Trophoblast cell (in vitro differentiated cells and primary cell): Measurements from ENCODE around the gene CDC42BPB.

Experiments used
- DNase-seq, 2 donors: peaks; one replicate each; pipeline ENCODE4 v3.0.0-alpha.2; 2016
- H2AFZ ChIP-seq: 2 replicates; pipeline ENCODE4 v1.6.1; 2013; ENCODE audit warnings: low read length, moderate library complexity, mild to moderate bottlenecking; ENCODE audit not compliant: insufficient read depth, poor library complexity
- H2AK5ac ChIP-seq: 2 replicates; pipeline ENCODE4 v1.6.1; 2013; ENCODE audit warnings: mild to moderate bottlenecking, low read length
- H2BK120ac ChIP-seq: 2 replicates; pipeline ENCODE4 v1.6.1; 2013; ENCODE audit warnings: low read length, mild to moderate bottlenecking, moderate library complexity; ENCODE audit not compliant: insufficient read depth, poor library complexity
- H2BK12ac ChIP-seq: 2 replicates; pipeline ENCODE4 v1.6.1; 2013; ENCODE audit warnings: mild to moderate bottlenecking, low read length, moderate library complexity
- H2BK5ac ChIP-seq: 2 replicates; pipeline ENCODE4 v1.6.1; 2013; ENCODE audit warnings: low read length, low read depth, moderate library complexity, mild to moderate bottlenecking; ENCODE audit not compliant: poor library complexity
- H3K14ac ChIP-seq: 2 replicates; pipeline ENCODE4 v1.6.1; 2013; ENCODE audit warnings: mild to moderate bottlenecking, low read length
- H3K18ac ChIP-seq: 2 replicates; pipeline ENCODE4 v1.6.1; 2013; ENCODE audit warnings: mild to moderate bottlenecking, low read length
- H3K23ac ChIP-seq: 2 replicates; pipeline ENCODE4 v1.6.1; 2013; ENCODE audit warnings: low read length
- H3K27ac ChIP-seq: 2 replicates; pipeline ENCODE4 v1.5.1; 2013; ENCODE audit warnings: low read depth, mild to moderate bottlenecking, inconsistent platforms, low read length, moderate library complexity
- H3K27me3 ChIP-seq: 2 replicates; pipeline ENCODE4 v1.6.1; 2013; ENCODE audit warnings: inconsistent platforms, mild to moderate bottlenecking, low read length, moderate library complexity; ENCODE audit not compliant: insufficient read depth
- H3K36me3 ChIP-seq, 2 experiments: 1 replicate in 1 of 2; 2 replicates in 1 of 2; pipeline ENCODE4 v1.6.1; 2013; ENCODE audit warnings: low read length in 2 of 2, mild to moderate bottlenecking in 2 of 2, moderate library complexity in 1 of 2; ENCODE audit not compliant: insufficient read depth in 2 of 2, control insufficient read depth in 1 of 2
- H3K4ac ChIP-seq: 2 replicates; pipeline ENCODE4 v1.6.1; 2013; ENCODE audit warnings: low read depth, mild to moderate bottlenecking, low read length, moderate library complexity
- H3K4me1 ChIP-seq, 2 experiments: 1 replicate in 1 of 2; 2 replicates in 1 of 2; pipeline ENCODE4 v1.6.1; 2013; ENCODE audit warnings: low read length in 2 of 2, mild to moderate bottlenecking in 2 of 2, moderate library complexity in 1 of 2; ENCODE audit not compliant: insufficient read depth in 2 of 2, control insufficient read depth in 1 of 2
- H3K4me2 ChIP-seq: 2 replicates; pipeline ENCODE4 v1.6.1; 2013; ENCODE audit warnings: inconsistent platforms, mild to moderate bottlenecking, low read length, moderate library complexity
- H3K4me3 ChIP-seq: 2 replicates; pipeline ENCODE4 v1.5.1; 2013; ENCODE audit warnings: mild to moderate bottlenecking, low read depth, low read length, inconsistent platforms
- H3K79me1 ChIP-seq: one replicate; pipeline ENCODE4 v1.6.1; 2013; ENCODE audit warnings: low read length
- H3K79me2 ChIP-seq: 2 replicates; pipeline ENCODE4 v1.6.1; 2013; ENCODE audit warnings: low read length, mild to moderate bottlenecking; ENCODE audit not compliant: control insufficient read depth, insufficient read depth, poor library complexity
- H3K9ac ChIP-seq: 2 replicates; pipeline ENCODE4 v1.6.1; 2013; ENCODE audit warnings: mild to moderate bottlenecking, low read length
- H3K9me3 ChIP-seq: 2 replicates; pipeline ENCODE4 v1.6.1; 2013; ENCODE audit warnings: low read depth, mild to moderate bottlenecking, control low read depth, inconsistent platforms, low read length; ENCODE audit not compliant: insufficient read depth
- H4K12ac ChIP-seq: 2 replicates; pipeline ENCODE4 v1.6.1; 2013; ENCODE audit warnings: low read depth, mild to moderate bottlenecking, low read length, moderate library complexity
- H4K8ac ChIP-seq: 2 replicates; pipeline ENCODE4 v1.6.1; 2013; ENCODE audit warnings: low read depth, mild to moderate bottlenecking, low read length, moderate library complexity
- H4K91ac ChIP-seq: one replicate; pipeline ENCODE4 v1.6.1; 2013; ENCODE audit warnings: low read depth, mild to moderate bottlenecking, low read length, moderate library complexity
- WGBS: extraction: QIAGEN DNeasy Blood & Tissue Kit; methylation state at CpG from one replicate; pipeline ENCODE4 v1.1.7; 2013; ENCODE audit warnings: missing lambda C conversion rate; ENCODE audit not compliant: insufficient read length, insufficient coverage; ENCODE audit errors: extremely low coverage; 5-methylcytosine and 5-hydroxymethylcytosine counted together

The CDC42BPB gene

DNA sequence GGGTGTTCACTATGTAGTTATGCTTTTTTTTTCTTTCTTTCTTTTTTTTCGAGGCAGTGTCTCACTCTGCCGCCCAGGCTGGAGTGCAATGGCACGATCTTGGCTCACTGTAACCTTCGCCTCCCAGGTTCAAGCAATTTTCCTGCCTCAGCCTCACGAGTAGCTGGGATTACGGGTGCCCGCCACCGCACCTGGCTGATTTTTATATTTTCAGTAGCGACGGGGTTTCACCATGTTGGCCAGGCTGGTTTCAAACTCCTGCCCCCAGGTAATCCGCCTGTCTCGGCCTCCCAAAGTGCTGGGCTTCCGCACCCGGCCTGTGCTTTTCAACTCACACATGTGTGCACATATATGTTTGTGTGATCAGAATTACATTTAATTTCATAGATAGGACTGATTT lies 173.8 kb downstream of the CDC42BPB start:
- H3K79me2 ChIP-seq, result no peaks in the 10 kb centered on the region
- no peak overlapping the region for H3K9ac ChIP-seq
- no peak overlapping the region for H2BK5ac ChIP-seq
- H3K9me3 ChIP-seq, result no peaks in the 10 kb centered on the region
- no peak overlapping the region for H2BK12ac ChIP-seq
- H4K12ac ChIP-seq, result no peak overlapping the region
- H4K91ac ChIP-seq, result no peak overlapping the region
- H4K8ac ChIP-seq, result no peak overlapping the region
- peaks cover 4 to 5% of the 10 kb centered on the region in 2 experiments for H3K4me1 ChIP-seq
- no peak overlapping the region for H2AFZ ChIP-seq
- no peak overlapping the region for H3K14ac ChIP-seq
- no peak overlapping the region for H3K27ac ChIP-seq
- H2BK120ac ChIP-seq, result no peak overlapping the region
- H2AK5ac ChIP-seq, result no peak overlapping the region
- H3K4ac ChIP-seq, result no peak overlapping the region
- peaks cover 4 to 14% of the 10 kb centered on the region in 2 experiments for H3K36me3 ChIP-seq
- no peak overlapping the region for H3K18ac ChIP-seq
- WGBS, result no CpG with 5 or more reads among the region's 14 CpGs
- no peaks in the 10 kb centered on the region for H3K27me3 ChIP-seq
- H3K79me1 ChIP-seq, result no peaks in the 10 kb centered on the region
- no peak overlapping the region for H3K23ac ChIP-seq
- no peak overlapping the region for H3K4me2 ChIP-seq
- no peak for DNase-seq
- H3K4me3 ChIP-seq, result no peak overlapping the region

DNA sequence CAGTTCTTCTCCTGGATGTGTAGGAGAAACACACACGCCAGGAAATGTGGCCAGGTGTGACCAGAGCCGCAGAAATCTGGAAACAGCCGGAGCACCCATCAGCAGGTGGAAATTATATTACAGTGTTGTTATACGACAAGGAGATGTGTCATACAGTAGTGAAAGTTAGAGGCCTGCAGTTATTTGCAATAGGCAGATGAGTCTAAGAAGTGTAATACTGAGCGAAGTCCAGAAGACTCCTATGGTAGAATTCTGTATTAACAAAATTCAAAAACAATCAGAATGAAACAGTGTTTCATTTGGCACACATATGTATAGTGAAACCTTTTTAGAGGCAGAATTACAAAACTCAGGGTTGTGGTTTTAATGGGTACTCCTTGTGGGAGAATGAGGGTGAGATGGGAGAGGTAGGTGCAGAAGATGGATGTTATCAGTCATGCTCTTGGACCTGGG lies 174.2 kb downstream of the CDC42BPB start:
- Histone ChIP-seq H3K27me3 (no peaks in the 10 kb centered on the region), H3K79me1 (no peaks in the 10 kb centered on the region)

More for the DNA sequence above, 174.2 kb downstream of the CDC42BPB start:
- Histone ChIP-seq H2BK5ac (no peak overlapping the region), H4K8ac (no peak overlapping the region), H3K4ac (no peak overlapping the region), H3K9me3 (no peaks in the 10 kb centered on the region), H2BK120ac (no peak overlapping the region), H3K4me2 (no peak overlapping the region), H3K4me3 (no peak overlapping the region), H2AK5ac (no peak overlapping the region), H3K23ac (no peak overlapping the region), H3K79me2 (no peaks in the 10 kb centered on the region), H3K18ac (no peak overlapping the region), H3K36me3 (peaks cover 2 to 11% of the 10 kb centered on the region in 2 experiments), H3K14ac (no peak overlapping the region), H4K91ac (no peak overlapping the region), H2AFZ (no peak overlapping the region), H3K27ac (no peak overlapping the region), H2BK12ac (no peak overlapping the region), H4K12ac (no peak overlapping the region), H3K9ac (no peak overlapping the region), H3K4me1 (peaks cover 4 to 5% of the 10 kb centered on the region in 2 experiments)
- WGBS, result no CpG with 5 or more reads among the region's 5 CpGs
- DNase-seq, result no peak
